Retinal pigment epithelial cell (primary cell): ENCODE data around the gene ANKEF1.

Experiments
- DNase-seq: peaks from one replicate; pipeline ENCODE4 v3.0.0-alpha.2; 2010; ENCODE audit warnings: low read depth
- H3K4me3 ChIP-seq: 2 replicates; pipeline ENCODE4 v1.5.1; 2011; ENCODE audit warnings: mild to moderate bottlenecking, low read length, control low read depth, moderate library complexity
- CTCF ChIP-seq: conservative IDR thresholded peaks from 2 replicates; pipeline ENCODE4 v1.5.1; 2011; ENCODE audit warnings: low read depth, low read length, control low read depth, inconsistent platforms

The ANKEF1 gene

GRCh38 chr20:10089871-10090587 lies 55.2 kb downstream of the ANKEF1 start:
- TF ChIP-seq CTCF = no peak
- DNase-seq = no peak

GRCh38 chr20:10090588-10091166 lies 55.9 kb downstream of the ANKEF1 start:
- DNase-seq = no peak
- TF ChIP-seq CTCF = peak; percentile 90
- H3K4me3 ChIP-seq = no peak overlapping the region

More at GRCh38 chr20:10089871-10090587, 55.2 kb downstream of the ANKEF1 start:
- no peak overlapping the region for H3K4me3 ChIP-seq

- no peak for TF ChIP-seq CTCF
- H3K4me3 ChIP-seq = no peak overlapping the region
- no peak for DNase-seq
Measured at GRCh38 chr20:10093087-10093591, 58.4 kb downstream of the ANKEF1 start.

GRCh38 chr20:10094566-10095173 lies 59.9 kb downstream of the ANKEF1 start:
- peak; percentile 17 for TF ChIP-seq CTCF
- H3K4me3 ChIP-seq = no peak overlapping the region
- no peak for DNase-seq

GRCh38 chr20:10096790-10097189 lies 62.0 kb downstream of the ANKEF1 start:
- no peak for DNase-seq
- no peak for TF ChIP-seq CTCF

GRCh38 chr20:10105046-10105445 lies 70.3 kb downstream of the ANKEF1 start:
- H3K4me3 ChIP-seq = no peak overlapping the region

More at GRCh38 chr20:10096790-10097189, 62.0 kb downstream of the ANKEF1 start:
- H3K4me3 ChIP-seq = no peak overlapping the region

More at GRCh38 chr20:10105046-10105445, 70.3 kb downstream of the ANKEF1 start:
- TF ChIP-seq CTCF = no peak
- DNase-seq = no peak
